GM19193 (cell line): ENCODE results near the gene PDLIM7.

ENCODE experiments used
- POLR2A ChIP-seq: IDR thresholded peaks from 4 replicates; pipeline ENCODE4 v1.6.1; 2011; ENCODE audit not compliant: insufficient read depth, insufficient read length; ENCODE audit errors: extremely low read depth

PDLIM7 gene

DNA sequence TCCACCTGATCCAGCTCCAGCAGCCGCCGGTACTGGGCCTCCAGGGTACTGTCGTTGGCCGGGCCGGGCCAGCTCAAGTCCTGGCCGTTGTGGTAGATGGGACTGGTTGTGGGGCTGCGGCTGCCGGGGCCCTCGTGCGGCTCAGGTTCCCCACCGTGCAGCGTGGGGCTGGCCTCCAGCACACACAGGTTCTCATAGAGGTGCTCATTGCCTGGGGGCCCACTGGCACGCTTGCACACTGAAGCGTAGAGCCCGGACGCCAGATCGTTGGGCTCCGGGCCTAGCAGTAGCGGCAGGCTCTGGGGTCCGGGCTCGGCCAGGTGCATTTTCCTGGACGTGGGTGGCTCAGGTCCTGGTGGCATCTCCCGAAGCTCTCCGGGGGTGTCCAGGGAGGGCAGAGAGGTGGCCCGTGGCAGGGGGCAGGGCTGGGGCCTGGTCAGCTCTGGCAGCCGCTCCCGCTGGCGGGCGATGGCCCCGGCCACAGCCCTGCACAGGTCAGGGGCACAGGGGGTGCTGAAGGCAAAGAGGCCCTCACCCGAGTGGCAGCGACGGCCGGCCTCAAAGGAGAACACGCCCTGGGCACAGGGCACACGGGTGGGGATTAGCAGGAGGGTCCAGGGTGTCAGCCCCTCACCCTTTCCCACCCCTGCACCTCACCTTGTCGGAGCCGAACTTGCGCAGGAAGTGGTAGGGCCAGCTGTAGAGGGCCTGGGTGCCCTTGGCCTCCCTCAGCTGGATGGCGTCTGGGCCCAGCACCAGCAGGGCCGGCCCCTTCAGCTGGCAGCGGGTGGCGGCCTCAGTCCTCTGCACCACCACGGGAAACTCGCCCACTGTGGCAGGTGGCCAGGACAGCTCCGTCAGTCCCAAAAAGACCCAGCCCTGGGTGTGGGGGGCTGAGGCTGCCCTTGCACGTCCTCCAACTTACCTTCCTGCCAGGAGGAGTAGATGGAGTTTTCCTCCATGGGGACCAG, 7.0 kb upstream of the PDLIM7 start:
- TF ChIP-seq POLR2A, result no peak

GRCh38 chr5:177503351-177504085, 6.1 kb upstream of the PDLIM7 start:
- TF ChIP-seq POLR2A, result no peak

DNA sequence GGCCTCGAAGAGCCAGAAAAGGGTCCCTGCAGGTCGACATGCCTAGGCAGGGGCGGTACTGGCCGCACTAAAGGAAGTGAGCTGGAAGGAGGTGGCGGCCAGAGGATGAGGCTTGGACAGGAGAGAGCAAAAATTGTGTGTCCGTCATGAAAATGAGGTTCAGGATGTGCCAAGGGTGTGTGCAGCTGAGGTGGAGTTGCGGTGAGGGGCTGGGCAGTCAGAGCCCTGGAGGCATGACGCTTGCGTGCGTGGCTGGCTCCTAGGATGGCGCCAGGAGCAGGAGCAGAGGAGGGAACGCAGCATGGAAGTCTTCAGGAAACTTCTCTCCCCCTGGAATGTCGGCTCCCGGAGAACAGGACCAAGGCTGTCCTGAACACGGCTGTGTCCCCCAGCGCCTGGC, 5.5 kb upstream of the PDLIM7 start:
- TF ChIP-seq POLR2A, result peak; percentile 19

- TF ChIP-seq POLR2A, result no peak
These were observed 4.7 kb upstream of the PDLIM7 start for GRCh38 chr5:177501874-177502678.

DNA sequence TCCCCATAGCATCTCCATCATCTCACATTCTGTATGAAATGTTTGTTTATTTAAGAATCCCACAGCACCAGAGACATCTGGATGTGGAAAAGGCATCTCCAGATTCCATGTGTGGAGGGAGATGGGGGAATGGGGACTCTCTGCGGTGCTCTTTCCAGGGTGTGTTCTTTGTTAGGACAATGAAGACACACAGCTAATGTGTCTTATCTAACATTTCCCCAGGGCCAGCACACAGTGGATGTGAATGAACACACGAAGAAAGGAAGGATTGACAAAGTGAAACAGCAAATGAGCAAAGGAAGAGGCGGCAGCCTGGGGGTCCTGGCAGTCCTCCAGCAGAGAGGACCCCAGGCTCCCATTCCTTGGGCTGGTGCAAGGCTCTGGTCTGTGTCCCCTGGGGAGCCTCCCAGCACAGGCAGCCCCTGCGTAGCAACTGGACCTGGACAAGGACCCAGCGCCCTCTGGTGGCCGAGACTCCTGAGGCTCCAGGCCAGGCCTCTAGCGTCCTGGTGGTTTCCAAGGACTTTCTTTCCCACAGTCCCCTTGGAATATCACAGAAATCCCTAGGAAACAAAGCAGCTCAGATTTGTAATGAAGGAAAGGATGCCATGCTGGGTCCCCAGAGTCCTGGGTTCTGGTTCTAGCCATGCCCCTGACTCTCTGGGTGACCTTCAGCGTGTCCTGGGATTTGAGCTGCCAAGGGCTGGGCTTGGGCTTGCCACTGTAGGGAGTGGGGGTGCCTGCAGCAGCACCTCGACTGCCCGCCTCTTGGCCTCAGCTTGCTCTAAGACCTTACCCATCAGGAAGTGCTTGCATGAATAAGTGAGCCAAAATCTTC, 3.5 kb upstream of the PDLIM7 start:
- peak; percentile 41 for TF ChIP-seq POLR2A

GRCh38 chr5:177499842-177500241, 2.4 kb upstream of the PDLIM7 start:
- no peak for TF ChIP-seq POLR2A

DNA sequence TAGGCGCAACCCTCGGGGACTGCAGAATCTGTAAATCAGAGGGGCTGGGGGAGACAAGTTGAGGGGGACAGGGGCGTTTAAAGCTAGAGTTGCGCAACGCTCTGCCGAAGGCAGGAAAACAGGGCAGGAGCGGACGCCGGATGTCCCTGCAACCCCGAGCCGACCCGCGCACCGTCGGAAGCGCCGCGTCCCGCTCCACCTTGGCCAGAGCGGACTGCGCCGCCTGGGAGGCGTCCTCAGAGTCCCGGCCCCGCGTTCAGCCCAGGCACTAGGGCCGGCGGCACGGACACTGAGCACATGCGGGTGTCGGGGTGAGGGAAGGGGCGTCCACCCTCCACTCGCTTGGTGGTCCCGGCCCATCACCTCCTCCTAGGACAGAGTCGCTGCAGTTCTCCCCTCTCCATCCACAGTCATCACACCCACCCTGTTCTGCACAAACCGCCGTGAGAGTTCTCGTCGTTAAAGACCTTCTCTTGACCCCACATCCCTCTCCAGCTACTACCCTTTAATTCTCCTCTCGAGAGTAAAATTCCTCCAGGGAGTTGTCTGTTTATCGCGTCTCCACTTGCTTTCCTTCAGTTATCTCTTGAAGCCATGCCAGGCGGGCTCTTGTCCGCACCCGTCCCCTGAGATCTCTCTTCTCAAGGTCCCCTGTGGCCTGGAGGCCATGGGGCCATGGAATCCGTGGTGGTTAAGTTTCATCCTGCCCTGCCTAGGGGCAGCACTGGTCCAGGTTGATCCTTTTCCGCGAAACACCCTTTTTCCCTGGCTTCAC, 796 bp upstream of the PDLIM7 start:
- TF ChIP-seq POLR2A, result no peak

DNA sequence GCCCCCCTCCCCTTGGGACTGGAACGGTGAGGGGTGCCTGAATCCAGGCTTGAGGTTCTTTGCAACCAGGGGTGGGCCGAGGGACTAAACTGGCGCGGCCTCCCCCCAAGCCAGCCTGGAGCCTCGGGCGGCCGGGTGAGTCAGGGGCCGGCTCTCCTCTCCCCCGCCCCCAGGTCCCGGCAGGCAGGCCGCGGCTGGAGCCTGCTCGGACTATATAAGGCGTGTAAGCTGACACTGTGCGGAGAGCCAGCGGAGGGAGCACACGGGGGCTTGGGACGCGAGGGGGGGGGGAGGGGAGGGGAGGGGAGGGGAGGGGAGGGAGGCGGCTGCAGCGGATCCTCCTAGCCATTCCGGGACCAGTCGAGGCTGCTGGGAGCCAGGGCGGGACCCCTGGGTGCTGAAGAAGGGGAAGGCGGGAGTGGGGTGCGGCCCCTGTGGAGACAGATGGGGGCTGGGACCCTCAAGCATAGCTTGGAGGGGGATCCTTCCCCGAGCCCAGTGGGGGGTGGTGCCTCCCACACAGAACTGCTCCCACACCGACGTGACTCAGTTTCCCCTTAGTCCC, 595 bp downstream of the PDLIM7 start:
- no peak for TF ChIP-seq POLR2A

GRCh38 chr5:177496070-177496726, 1.2 kb downstream of the PDLIM7 start:
- TF ChIP-seq POLR2A, result no peak

GRCh38 chr5:177495243-177496060, 2.0 kb downstream of the PDLIM7 start:
- no peak for TF ChIP-seq POLR2A

GRCh38 chr5:177494346-177495195, 2.8 kb downstream of the PDLIM7 start:
- TF ChIP-seq POLR2A, result no peak
